HEK293 (cell line): ENCODE measurements around the gene INTS1.
A peak's percentile ranks its signal among the peaks of the same experiment; 100 is the strongest.

Experiments used
- CTCF ChIA-PET: fragments of 350-600 bp; formaldehyde crosslinking; extraction: SDS; loops from one replicate; lab custom pipeline; 2021; ENCODE audit warnings: antibody characterized with exemption; lab: Yijun Ruan, JAX
- POLR2A ChIA-PET: fragments of 300-600 bp; formaldehyde crosslinking; extraction: SDS; loops from one replicate; lab custom pipeline; 2020; ENCODE audit warnings: antibody characterized with exemption, inconsistent platforms; lab: Yijun Ruan, JAX
- H3K27ac ChIP-seq: fragments of 200-500 bp; sonication (Bioruptor generic); 2 replicates; pipeline ENCODE4 v1.5.1; 2014; ENCODE audit warnings: low read depth, low read length, control low read depth, inconsistent platforms; ENCODE audit errors: extremely low read depth
- H3K36me3 ChIP-seq, 2 experiments: fragments of 200-500 bp in 1 of 2; sonication (Bioruptor generic) in 1 of 2; 1 replicate in 1 of 2; 2 replicates in 1 of 2; pipeline ENCODE4 v1.5.1; 2014 to 2017; ENCODE audit warnings: inconsistent platforms in 2 of 2, low read length in 2 of 2; ENCODE audit not compliant: control insufficient read depth in 2 of 2, insufficient read depth in 1 of 2
- H3K4me1 ChIP-seq: fragments of 200-500 bp; sonication (Bioruptor generic); 2 replicates; pipeline ENCODE4 v1.5.1; 2014; ENCODE audit warnings: mild to moderate bottlenecking, low read length, inconsistent platforms; ENCODE audit not compliant: control insufficient read depth, insufficient read depth
- H3K4me3 ChIP-seq: 2 replicates; pipeline ENCODE4 v1.5.1; 2011; ENCODE audit warnings: low read depth, mild to moderate bottlenecking, control low read depth, low read length, moderate library complexity
- H3K9me3 ChIP-seq: fragments of 200-500 bp; sonication (Bioruptor generic); 2 replicates; pipeline ENCODE4 v1.5.1; 2014; ENCODE audit warnings: low read depth, low read length, inconsistent platforms; ENCODE audit not compliant: control insufficient read depth, insufficient read depth
- MYNN ChIP-seq: fragments of 450-650 bp; formaldehyde crosslinking; IDR thresholded peaks from 2 replicates; pipeline ENCODE4 v1.5.1; 2016; ENCODE audit warnings: missing biosample characterization, missing genetic modification characterization, borderline replicate concordance
- PRDM10 ChIP-seq: fragments of 450-650 bp; formaldehyde crosslinking; IDR thresholded peaks from 2 replicates; pipeline ENCODE4 v1.5.1; 2016; ENCODE audit warnings: missing biosample characterization, missing genetic modification characterization
- SETDB1 ChIP-seq: IDR thresholded peaks from one replicate; pipeline ENCODE4 v1.6.1; 2017; ENCODE audit warnings: mild to moderate bottlenecking, low read length, moderate library complexity, mixed read lengths; ENCODE audit not compliant: insufficient read length
- WT1 ChIP-seq: fragments of 450-650 bp; formaldehyde crosslinking; IDR thresholded peaks from 2 replicates; pipeline ENCODE4 v1.5.1; 2016; ENCODE audit warnings: missing biosample characterization, missing genetic modification characterization
- ZEB2 ChIP-seq: fragments of 450-650 bp; formaldehyde crosslinking; IDR thresholded peaks from 2 replicates; pipeline ENCODE4 v1.5.1; 2016; ENCODE audit warnings: missing biosample characterization, missing genetic modification characterization
- ZFHX2 ChIP-seq: fragments of 450-650 bp; formaldehyde crosslinking; conservative IDR thresholded peaks from 2 replicates; pipeline ENCODE4 v1.5.1; 2016; ENCODE audit warnings: missing biosample characterization, missing genetic modification characterization
- ZIC2 ChIP-seq: fragments of 450-650 bp; formaldehyde crosslinking; IDR thresholded peaks from 2 replicates; pipeline ENCODE4 v1.5.1; 2016; ENCODE audit warnings: missing biosample characterization, missing genetic modification characterization
- ZNF121 ChIP-seq: fragments of 450-650 bp; formaldehyde crosslinking; IDR thresholded peaks from 2 replicates; pipeline ENCODE4 v1.5.1; 2016; ENCODE audit warnings: missing biosample characterization, missing genetic modification characterization
- ZNF169 ChIP-seq: fragments of 450-650 bp; formaldehyde crosslinking; IDR thresholded peaks from 2 replicates; pipeline ENCODE4 v1.5.1; 2016; ENCODE audit warnings: missing biosample characterization, missing genetic modification characterization
- ZNF174 ChIP-seq: fragments of 450-650 bp; formaldehyde crosslinking; IDR thresholded peaks from 2 replicates; pipeline ENCODE4 v1.5.0; 2017; ENCODE audit warnings: missing biosample characterization, mild to moderate bottlenecking, missing genetic modification characterization
- ZNF202 ChIP-seq: fragments of 450-650 bp; formaldehyde crosslinking; IDR thresholded peaks from 2 replicates; pipeline ENCODE4 v1.5.1; 2016; ENCODE audit warnings: missing biosample characterization, missing genetic modification characterization, borderline replicate concordance
- ZNF23 ChIP-seq: fragments of 450-650 bp; formaldehyde crosslinking; IDR thresholded peaks from 2 replicates; pipeline ENCODE4 v1.5.1; 2016; ENCODE audit warnings: missing biosample characterization, missing genetic modification characterization, borderline replicate concordance
- ZNF311 ChIP-seq: fragments of 450-650 bp; formaldehyde crosslinking; IDR thresholded peaks from 2 replicates; pipeline ENCODE4 v1.5.1; 2017; ENCODE audit warnings: missing biosample characterization, missing genetic modification characterization, borderline replicate concordance
- ZNF341 ChIP-seq: fragments of 450-650 bp; formaldehyde crosslinking; IDR thresholded peaks from 2 replicates; pipeline ENCODE4; 2016; ENCODE audit warnings: low read depth, missing biosample characterization, missing genetic modification characterization
- ZNF426 ChIP-seq: fragments of 450-650 bp; formaldehyde crosslinking; IDR thresholded peaks from 2 replicates; pipeline ENCODE4 v1.5.1; 2017; ENCODE audit warnings: missing biosample characterization, missing genetic modification characterization, mild to moderate bottlenecking, inconsistent platforms, moderate library complexity
- ZNF544 ChIP-seq: fragments of 450-650 bp; formaldehyde crosslinking; IDR thresholded peaks from 2 replicates; pipeline ENCODE4 v1.5.0; 2017; ENCODE audit warnings: missing biosample characterization, missing genetic modification characterization
- ZNF548 ChIP-seq: fragments of 450-650 bp; formaldehyde crosslinking; IDR thresholded peaks from 2 replicates; pipeline ENCODE4 v1.5.1; 2016; ENCODE audit warnings: missing biosample characterization, missing genetic modification characterization
- ZNF558 ChIP-seq: fragments of 450-650 bp; formaldehyde crosslinking; IDR thresholded peaks from 2 replicates; pipeline ENCODE4 v1.5.1; 2016; ENCODE audit warnings: missing biosample characterization, missing genetic modification characterization
- ZNF571 ChIP-seq: fragments of 450-650 bp; formaldehyde crosslinking; IDR thresholded peaks from 2 replicates; pipeline ENCODE4 v1.5.0; 2017; ENCODE audit warnings: missing biosample characterization, missing genetic modification characterization
- ZSCAN18 ChIP-seq: fragments of 450-650 bp; formaldehyde crosslinking; IDR thresholded peaks from 2 replicates; pipeline ENCODE4 v1.5.1; 2016; ENCODE audit warnings: missing biosample characterization, missing genetic modification characterization
- ZSCAN30 ChIP-seq: fragments of 450-650 bp; IDR thresholded peaks from 2 replicates; pipeline ENCODE4 v1.5.1; 2018; ENCODE audit warnings: missing biosample characterization, mild to moderate bottlenecking, missing genetic modification characterization, moderate library complexity
- ZSCAN4 ChIP-seq: fragments of 450-650 bp; formaldehyde crosslinking; IDR thresholded peaks from 2 replicates; pipeline ENCODE4 v1.5.1; 2017; ENCODE audit warnings: missing biosample characterization, missing genetic modification characterization
- ZXDB ChIP-seq: fragments of 450-650 bp; formaldehyde crosslinking; IDR thresholded peaks from 2 replicates; pipeline ENCODE4 v1.5.1; 2016; ENCODE audit warnings: missing biosample characterization, missing genetic modification characterization

Gene INTS1

GRCh38 chr7:1430056-1430845 is 73.9 kb downstream of the INTS1 start (continued):
- TF ChIP-seq PRDM10 = no peak
- TF ChIP-seq ZNF544 (tag by site-specific recombination) = no peak
- no peak for TF ChIP-seq ZSCAN30

- no peaks in the 10 kb centered on the region for H3K4me1 ChIP-seq
- H3K9me3 ChIP-seq = no peaks in the 10 kb centered on the region
- H3K27ac ChIP-seq = no peak overlapping the region
- CTCF ChIA-PET = interaction anchor here (0.5 to 0.6 kb wide), 2 partner anchors 629 to 1636 kb away, joined by 3 to 4 read pairs; no protein-coding TSS in a partner anchor
- no peaks in the 10 kb centered on the region for H3K36me3 ChIP-seq
- no peak for TF ChIP-seq ZSCAN30
- 0 out of 2 replicates have a peak, but pooled peaks have one; percentile 22 for TF ChIP-seq ZIC2 (tag by site-specific recombination)
- POLR2A ChIA-PET = no interaction called here
- no peak overlapping the region for H3K4me3 ChIP-seq
Observed at GRCh38 chr7:1428941-1429501, 75.2 kb downstream of the INTS1 start.

- POLR2A ChIA-PET = no interaction called here
- H3K36me3 ChIP-seq = no peaks in the 10 kb centered on the region
- H3K27ac ChIP-seq = no peak overlapping the region
- CTCF ChIA-PET = no interaction called here
- no peaks in the 10 kb centered on the region; the same call in 1 of the 2 replicates for H3K4me1 ChIP-seq
- H3K4me3 ChIP-seq = no peak overlapping the region
- no peaks in the 10 kb centered on the region for H3K9me3 ChIP-seq
- no peak for TF ChIP-seq ZNF23 (tag by site-specific recombination)
- peak; percentile 87 for TF ChIP-seq ZNF121 (tag by site-specific recombination)
Observed at GRCh38 chr7:1427064-1427657, 77.0 kb downstream of the INTS1 start.

GRCh38 chr7:1426474-1426873 is 77.7 kb downstream of the INTS1 start:
- Histone ChIP-seq H3K4me1 (no peaks in the 10 kb centered on the region; the same call in 1 of the 2 replicates), H3K36me3 (no peaks in the 10 kb centered on the region), H3K4me3 (no peak overlapping the region), H3K27ac (no peak overlapping the region), H3K9me3 (no peaks in the 10 kb centered on the region)
- CTCF ChIA-PET = interaction anchor here (0.6 kb wide), 1 partner anchor 158 kb away, joined by 3 read pairs; no protein-coding TSS in a partner anchor
- POLR2A ChIA-PET = no interaction called here
- TF ChIP-seq ZXDB (no peak), ZNF548 (tag by site-specific recombination) (no peak), ZNF169 (no peak), SETDB1 (no peak), ZFHX2 (tag by site-specific recombination) (no peak), ZNF544 (tag by site-specific recombination) (no peak), ZNF571 (tag by site-specific recombination) (no peak), ZEB2 (no peak), ZNF558 (tag by site-specific recombination) (no peak), MYNN (tag by site-specific recombination) (no peak), ZNF311 (tag by site-specific recombination) (no peak), ZSCAN18 (tag by site-specific recombination) (no peak), WT1 (tag by site-specific recombination) (no peak), ZNF174 (tag by site-specific recombination) (no peak), ZNF202 (tag by site-specific recombination) (no peak), ZNF426 (tag by site-specific recombination) (no peak), ZSCAN4 (tag by site-specific recombination) (no peak), ZNF341 (no peak)
